ENCODE measurements around the gene KRT6B.

Gene KRT6B

GRCh38 chr12:52446367-52447045 lies 5.4 kb downstream of the KRT6B start:
- Histone ChIP-seq H3K79me2 (ENCODE audit: insufficient read depth, low read length) (no peaks in the 10 kb centered on the region), H3K4me3 (ENCODE audit: low read length, poor library complexity, severe bottlenecking) (no peak overlapping the region), H3K36me3 (ENCODE audit: insufficient read depth, low read length) (no peaks in the 10 kb centered on the region), H3K4me1 (ENCODE audit: insufficient read depth, low read length, poor library complexity, severe bottlenecking) (no peaks in the 10 kb centered on the region), H3F3A (ENCODE audit: low read depth) (no peaks in the 10 kb centered on the region), H3K4me2 (ENCODE audit: low read depth, low read length, poor library complexity, severe bottlenecking) (no peak overlapping the region), H3K27me3 (ENCODE audit: insufficient read depth, low read length, poor library complexity, severe bottlenecking) (no peaks in the 10 kb centered on the region), H3K9me3 (ENCODE audit: insufficient read depth, low read depth, low read length) (no peaks in the 10 kb centered on the region), H4K20me1 (ENCODE audit: insufficient read depth, low read length, poor library complexity, severe bottlenecking) (no peaks in the 10 kb centered on the region), H3K9ac (ENCODE audit: low read depth, low read length, poor library complexity, severe bottlenecking) (no peak overlapping the region), H3K9me2 (replicated peaks; ENCODE audit: low read depth, low read length) (no peaks in the 10 kb centered on the region), H2AFZ (ENCODE audit: low read length) (no peak overlapping the region)
- no peak for TF ChIP-seq EZH2phosphoT487 (IDR thresholded peaks at IDR 0.05; ENCODE audit: borderline replicate concordance)

- Histone ChIP-seq H3K4me3 (ENCODE audit: low read length, poor library complexity, severe bottlenecking) (no peak overlapping the region), H3K9me2 (replicated peaks; ENCODE audit: low read depth, low read length) (no peaks in the 10 kb centered on the region), H3F3A (ENCODE audit: low read depth) (no peaks in the 10 kb centered on the region), H3K36me3 (ENCODE audit: insufficient read depth, low read length) (no peaks in the 10 kb centered on the region), H3K9me3 (ENCODE audit: insufficient read depth, low read depth, low read length) (no peaks in the 10 kb centered on the region), H2AFZ (ENCODE audit: low read length) (no peak overlapping the region), H3K27me3 (ENCODE audit: insufficient read depth, low read length, poor library complexity, severe bottlenecking) (no peaks in the 10 kb centered on the region), H3K4me2 (ENCODE audit: low read depth, low read length, poor library complexity, severe bottlenecking) (no peak overlapping the region), H3K9ac (ENCODE audit: low read depth, low read length, poor library complexity, severe bottlenecking) (no peak overlapping the region), H3K79me2 (ENCODE audit: insufficient read depth, low read length) (no peaks in the 10 kb centered on the region), H3K4me1 (ENCODE audit: insufficient read depth, low read length, poor library complexity, severe bottlenecking) (no peaks in the 10 kb centered on the region), H4K20me1 (ENCODE audit: insufficient read depth, low read length, poor library complexity, severe bottlenecking) (no peaks in the 10 kb centered on the region)
- TF ChIP-seq CTCF (conservative IDR thresholded peaks at IDR 0.05; ENCODE audit: low read length), result no peak
- no peak for TF ChIP-seq EZH2phosphoT487 (IDR thresholded peaks at IDR 0.05; ENCODE audit: borderline replicate concordance)
Observed at GRCh38 chr12:52445876-52446275, 6.1 kb downstream of the KRT6B start.

- no peaks in the 10 kb centered on the region for H3K4me1 ChIP-seq (ENCODE audit: insufficient read depth, low read length, poor library complexity, severe bottlenecking)
- TF ChIP-seq CTCF (conservative IDR thresholded peaks at IDR 0.05; ENCODE audit: low read length), result no peak
- no peak for TF ChIP-seq EZH2phosphoT487 (IDR thresholded peaks at IDR 0.05; ENCODE audit: borderline replicate concordance)
- no peaks in the 10 kb centered on the region for H3K27me3 ChIP-seq (ENCODE audit: insufficient read depth, low read length, poor library complexity, severe bottlenecking)
- H3K36me3 ChIP-seq (ENCODE audit: insufficient read depth, low read length), result no peaks in the 10 kb centered on the region
- no peak overlapping the region for H3K9ac ChIP-seq (ENCODE audit: low read depth, low read length, poor library complexity, severe bottlenecking)
- no peaks in the 10 kb centered on the region for H3K9me2 ChIP-seq (replicated peaks; ENCODE audit: low read depth, low read length)
- no peaks in the 10 kb centered on the region for H3K79me2 ChIP-seq (ENCODE audit: insufficient read depth, low read length)
- H3K9me3 ChIP-seq (ENCODE audit: insufficient read depth, low read depth, low read length), result no peaks in the 10 kb centered on the region
- no peaks in the 10 kb centered on the region for H3F3A ChIP-seq (ENCODE audit: low read depth)
- H3K4me2 ChIP-seq (ENCODE audit: low read depth, low read length, poor library complexity, severe bottlenecking), result no peak overlapping the region
- no peak overlapping the region for H2AFZ ChIP-seq (ENCODE audit: low read length)
- H3K4me3 ChIP-seq (ENCODE audit: low read length, poor library complexity, severe bottlenecking), result no peak overlapping the region
- H4K20me1 ChIP-seq (ENCODE audit: insufficient read depth, low read length, poor library complexity, severe bottlenecking), result no peaks in the 10 kb centered on the region
Observed at GRCh38 chr12:52444647-52445595, 7.0 kb downstream of the KRT6B start.
